OCI-LY7 (cell line): ENCODE measurements around the gene MALSU1. TPM values are rescaled to one million over a fixed set of nuclear protein-coding genes. Genes with fewer than 3 reads are reported as not detected.

Experiments used
- Bru-seq: library from RNA; stranded (reverse); fragments of 400-500 nt; gene quantifications from one replicate; lab custom pipeline; 2021; lab: Mats Ljungman, UMichigan
- BruChase-seq, 2 experiments: library from RNA; stranded (reverse); fragments of 400-500 nt; gene quantifications; one replicate each; lab custom pipeline; 2021; lab: Mats Ljungman, UMichigan
- BruUV-seq: library from RNA; stranded (reverse); fragments of 400-500 nt; replicated peaks from 2 replicates; lab custom pipeline; 2021; lab: Mats Ljungman, UMichigan
- CTCF ChIA-PET: fragments of 300-600 bp; sonication (Branson Sonifier 250); formaldehyde crosslinking; loops from one replicate; lab custom pipeline; 2022; ENCODE audit warnings: antibody characterized with exemption; ENCODE audit not compliant: unreplicated experiment; lab: Charles Lee
- POLR2A ChIA-PET: fragments of 300-600 bp; sonication (Branson Sonifier 250); formaldehyde crosslinking; loops from one replicate; lab custom pipeline; 2022; ENCODE audit warnings: antibody characterized with exemption; lab: Charles Lee
- DNase-seq: peaks from one replicate; pipeline ENCODE4 v3.0.0-alpha.2; 2015; ENCODE audit warnings: low spot score
- H2AFZ ChIP-seq: fragments of 200-600 bp; sonication (generic), shearing (Covaris generic); 2 replicates; pipeline ENCODE4 v1.6.1; 2014; ENCODE audit warnings: mild to moderate bottlenecking, antibody characterized with exemption, low read length, moderate library complexity
- H3K27ac ChIP-seq: fragments of 200-600 bp; sonication (generic); 2 replicates; pipeline ENCODE4 v1.5.1; 2014; ENCODE audit warnings: mixed run types, low read depth, mild to moderate bottlenecking, moderate library complexity, low read length, inconsistent platforms; ENCODE audit not compliant: poor library complexity, severe bottlenecking
- H3K36me3 ChIP-seq: fragments of 200-600 bp; sonication (generic); 2 replicates; pipeline ENCODE4 v1.6.1; 2014; ENCODE audit warnings: mild to moderate bottlenecking, antibody characterized with exemption, low read length, moderate library complexity, mixed read lengths; ENCODE audit not compliant: insufficient read depth
- H3K4me1 ChIP-seq: fragments of 200-600 bp; sonication (generic); 2 replicates; pipeline ENCODE4 v1.5.1; 2014; ENCODE audit warnings: mild to moderate bottlenecking, low read length; ENCODE audit not compliant: insufficient read depth, poor library complexity, severe bottlenecking
- H3K4me2 ChIP-seq: fragments of 200-600 bp; sonication (generic); 2 replicates; pipeline ENCODE4 v1.6.1; 2014; ENCODE audit warnings: mild to moderate bottlenecking, low read length
- H3K4me3 ChIP-seq: fragments of 200-600 bp; sonication (generic); 2 replicates; pipeline ENCODE4 v1.5.1; 2014; ENCODE audit warnings: mild to moderate bottlenecking, low read depth, low read length; ENCODE audit not compliant: poor library complexity, severe bottlenecking
- H3K79me2 ChIP-seq: fragments of 200-600 bp; sonication (generic); 2 replicates; pipeline ENCODE4 v1.6.1; 2016; ENCODE audit warnings: low read depth, mild to moderate bottlenecking, low read length, moderate library complexity, mixed read lengths; ENCODE audit not compliant: insufficient read depth
- H3K9me2 ChIP-seq: fragments of 200-600 bp; sonication (generic); 2 replicates; pipeline ENCODE4 v1.6.1; 2016; ENCODE audit warnings: mild to moderate bottlenecking, low read length, mixed read lengths; ENCODE audit not compliant: insufficient read depth
- H3K9me3 ChIP-seq: fragments of 200-600 bp; sonication (generic); 2 replicates; pipeline ENCODE4 v1.6.1; 2014; ENCODE audit warnings: mild to moderate bottlenecking, mixed run types, low read length, mixed read lengths
- H4K20me1 ChIP-seq: fragments of 200-600 bp; sonication (generic); 2 replicates; pipeline ENCODE4 v1.6.1; 2014; ENCODE audit warnings: mild to moderate bottlenecking, antibody characterized with exemption, low read length, moderate library complexity, mixed read lengths; ENCODE audit not compliant: insufficient read depth
- EZH2phosphoT487 ChIP-seq: fragments of 200-600 bp; sonication (generic); IDR thresholded peaks from 2 replicates; pipeline ENCODE4 v1.6.1; 2018; ENCODE audit warnings: low read depth, borderline replicate concordance, mild to moderate bottlenecking, mixed run types, antibody characterized with exemption, low read length, moderate library complexity, mixed read lengths
- intact Hi-C: fragments of 100-400 bp; cut with micrococcal nuclease; formaldehyde crosslinking; loops from one replicate; pipeline ENCODE4 v1.10.0; 2022; ENCODE audit not compliant: unreplicated experiment
- long read RNA-seq: library from polyadenylated mRNA; stranded (forward); transcript quantifications from one replicate; pipeline ENCODE4 v2.0.0, GENCODE V29; 2022
- total RNA-seq, 2 experiments: library from RNA; depleted of rRNA in 1 of 2; stranded (reverse); fragments of >200 nt in 1 of 2; shearing (Covaris generic) in 1 of 2; gene quantifications; 2 replicates each; pipeline ENCODE4 v1.2.3, GENCODE V29; 2014 to 2022
- TF ChIP-seq, protein P1 (sequence below): fragments of 200-600 bp; sonication (generic); conservative IDR thresholded peaks from 2 replicates; pipeline ENCODE4 v1.5.1; 2014; ENCODE audit warnings: mild to moderate bottlenecking, antibody characterized with exemption, low read length, moderate library complexity, mixed read lengths

MALSU1 gene
- total RNA-seq (2014; rRNA removed; shearing (Covaris generic)) (107 and 132 TPM in 2 replicates), total RNA-seq (2022) (56.1 and 66.4 TPM in 2 replicates), Bru-seq, nascent RNA (percentile 79 among the genes with signal in this experiment), BruChase-seq, experiment 1, labeled RNA remaining after a 6-hour chase (percentile 69 among the genes with signal in this experiment), BruChase-seq, experiment 2, labeled RNA remaining after a 2-hour chase (percentile 79 among the genes with signal in this experiment)
- long read RNA-seq, transcript MALSU1-202 (4 exons, 3,044 nt), result major isoform, 44 of 52 reads
- long read RNA-seq, partial matches to known transcripts, result 0 of 52 reads
- long read RNA-seq, other reads (novel, unspliced or antisense), result 8 of 52 reads

DNA sequence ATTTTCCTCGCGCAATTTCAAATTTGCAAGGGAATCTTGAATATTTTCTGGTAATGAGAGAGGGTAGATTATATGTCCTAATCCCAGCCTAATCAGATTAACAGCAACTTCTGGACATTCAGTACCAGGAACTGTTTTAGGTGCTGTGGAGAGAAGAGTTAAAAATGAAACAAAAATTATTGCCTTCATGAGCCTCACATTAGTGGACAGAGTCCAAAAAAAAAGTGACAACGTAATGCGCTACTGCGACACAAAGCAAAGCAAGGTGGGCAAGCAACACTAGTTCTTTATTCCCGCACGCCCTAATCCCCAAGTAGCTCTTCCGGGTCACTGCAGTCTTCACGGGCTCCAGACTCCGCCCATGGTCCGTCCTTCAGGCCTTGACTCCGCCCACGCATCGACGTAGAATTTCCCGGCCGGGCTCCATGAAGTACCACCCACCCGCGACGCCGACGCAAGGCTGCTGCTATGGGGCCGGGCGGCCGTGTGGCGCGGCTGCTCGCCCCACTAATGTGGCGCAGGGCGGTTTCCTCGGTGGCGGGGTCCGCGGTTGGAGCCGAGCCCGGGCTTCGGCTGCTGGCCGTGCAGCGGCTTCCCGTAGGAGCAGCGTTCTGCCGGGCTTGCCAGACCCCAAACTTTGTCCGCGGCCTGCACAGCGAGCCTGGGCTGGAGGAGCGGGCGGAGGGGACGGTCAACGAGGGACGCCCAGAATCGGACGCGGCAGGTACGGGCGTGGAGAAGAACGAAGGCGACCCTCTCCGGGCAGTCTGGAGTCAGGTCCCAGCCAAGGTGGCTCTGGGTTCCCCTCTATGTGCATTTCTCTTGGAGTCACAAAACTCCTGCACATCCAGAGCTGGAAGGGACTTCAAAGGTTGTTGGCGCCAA, at the start of gene MALSU1:
MALSU1 (plus strand) TSS at position 455 of the 885 bp plus-strand sequence; CDS start at position 469, 14 bp downstream.
- peaks cover 14% of the 10 kb centered on the region for H3K4me1 ChIP-seq
- H3K27ac ChIP-seq, result peak within 1 kb of the TSS; percentile 25
- DNase-seq, result peak; percentile 98
- 0 out of 2 replicates have a peak, but pooled peaks cover 8% of the 10 kb centered on the region for H4K20me1 ChIP-seq
- peak within 1 kb of the TSS; percentile 67; the same call in 1 of the 2 replicates for H2AFZ ChIP-seq
- ChIA-PET CTCF (no interaction called here), POLR2A (interaction anchor here (0.6 to 1.9 kb wide), 13 partner anchors 9 to 443 kb away, joined by 3 to 7 read pairs (median 3); no protein-coding TSS in a partner anchor)
- intact Hi-C loops, result no loop called here
- peaks cover 45% of the 10 kb centered on the region for H3K79me2 ChIP-seq
- H3K4me2 ChIP-seq, result peak within 1 kb of the TSS; percentile 84
- BruUV-seq, result no TSS peak
- H3K9me3 ChIP-seq, result no peaks in the 10 kb centered on the region
- no peak for TF ChIP-seq EZH2phosphoT487
- TF ChIP-seq, protein P1, sequence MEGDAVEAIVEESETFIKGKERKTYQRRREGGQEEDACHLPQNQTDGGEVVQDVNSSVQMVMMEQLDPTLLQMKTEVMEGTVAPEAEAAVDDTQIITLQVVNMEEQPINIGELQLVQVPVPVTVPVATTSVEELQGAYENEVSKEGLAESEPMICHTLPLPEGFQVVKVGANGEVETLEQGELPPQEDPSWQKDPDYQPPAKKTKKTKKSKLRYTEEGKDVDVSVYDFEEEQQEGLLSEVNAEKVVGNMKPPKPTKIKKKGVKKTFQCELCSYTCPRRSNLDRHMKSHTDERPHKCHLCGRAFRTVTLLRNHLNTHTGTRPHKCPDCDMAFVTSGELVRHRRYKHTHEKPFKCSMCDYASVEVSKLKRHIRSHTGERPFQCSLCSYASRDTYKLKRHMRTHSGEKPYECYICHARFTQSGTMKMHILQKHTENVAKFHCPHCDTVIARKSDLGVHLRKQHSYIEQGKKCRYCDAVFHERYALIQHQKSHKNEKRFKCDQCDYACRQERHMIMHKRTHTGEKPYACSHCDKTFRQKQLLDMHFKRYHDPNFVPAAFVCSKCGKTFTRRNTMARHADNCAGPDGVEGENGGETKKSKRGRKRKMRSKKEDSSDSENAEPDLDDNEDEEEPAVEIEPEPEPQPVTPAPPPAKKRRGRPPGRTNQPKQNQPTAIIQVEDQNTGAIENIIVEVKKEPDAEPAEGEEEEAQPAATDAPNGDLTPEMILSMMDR, result no peak
- no peaks in the 10 kb centered on the region for H3K9me2 ChIP-seq
- peak within 1 kb of the TSS; percentile 89 for H3K4me3 ChIP-seq
- peaks cover 28% of the 10 kb centered on the region for H3K36me3 ChIP-seq

DNA sequence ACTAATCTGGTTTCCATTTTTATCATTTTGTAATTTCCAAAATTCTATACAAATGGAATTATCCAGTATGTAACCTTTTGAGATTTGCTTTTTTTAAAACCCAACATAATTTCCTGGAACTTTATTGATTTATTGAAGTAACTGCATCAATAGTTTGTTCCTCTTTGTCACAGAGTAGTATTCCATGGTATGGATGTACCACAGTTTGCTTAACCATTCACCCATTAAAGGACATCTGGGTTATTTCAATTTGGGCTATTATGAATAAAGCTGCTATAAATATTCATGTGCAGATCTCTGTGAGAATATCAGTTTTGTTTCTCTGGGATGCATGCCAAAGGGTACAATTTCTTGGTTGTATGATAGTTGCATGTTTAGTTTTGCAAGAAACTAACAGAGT, 49.7 kb upstream of the MALSU1 start:
- Histone ChIP-seq H2AFZ (no peak overlapping the region), H3K79me2 (no peaks in the 10 kb centered on the region), H3K9me3 (no peaks in the 10 kb centered on the region), H3K36me3 (no peaks in the 10 kb centered on the region), H3K4me3 (no peak overlapping the region), H3K9me2 (no peaks in the 10 kb centered on the region), H3K4me2 (no peak overlapping the region), H4K20me1 (no peaks in the 10 kb centered on the region), H3K4me1 (no peaks in the 10 kb centered on the region), H3K27ac (no peak overlapping the region)
- TF ChIP-seq, protein P1, result no peak
- TF ChIP-seq EZH2phosphoT487, result no peak
- no TSS peak for BruUV-seq
- ChIA-PET CTCF (no interaction called here), POLR2A (no interaction called here)
- no peak for DNase-seq
- intact Hi-C loops, result no loop called here
